Keratinocyte (primary cell): Measurements from ENCODE around the gene ECT2L. TPM values are rescaled to one million over a fixed set of nuclear protein-coding genes. Genes with fewer than 3 reads are reported as not detected.

Source experiments
- DNase-seq: peaks from one replicate; pipeline ENCODE4 v3.0.0-alpha.2; 2011; ENCODE audit warnings: low read depth, missing footprints, low spot score
- FAIRE-seq: peaks from 2 replicates; lab custom pipeline; 2011; peaks lifted over from hg19 to GRCh38; lab: Jason Lieb, UNC
- H2AFZ ChIP-seq: 2 replicates; pipeline ENCODE4 v1.6.0; 2012; ENCODE audit warnings: low read length, control low read depth, inconsistent platforms; ENCODE audit not compliant: control insufficient read depth
- H3K27ac ChIP-seq: 2 replicates; pipeline ENCODE4 v1.5.1; 2011; ENCODE audit warnings: low read length; ENCODE audit not compliant: control insufficient read depth, insufficient read depth
- H3K27me3 ChIP-seq: 3 replicates; pipeline ENCODE4 v1.6.0; 2011; ENCODE audit warnings: low read length; ENCODE audit not compliant: control insufficient read depth, insufficient read depth; ENCODE audit errors: extremely low read depth
- H3K36me3 ChIP-seq, 2 experiments: 2 replicates in 1 of 2; 3 replicates in 1 of 2; pipeline ENCODE4 v1.5.1; 2011; ENCODE audit warnings: low read length in 2 of 2, mild to moderate bottlenecking in 1 of 2; ENCODE audit not compliant: control insufficient read depth in 2 of 2, insufficient read depth in 2 of 2; ENCODE audit errors: extremely low read depth in 1 of 2
- H3K4me1 ChIP-seq: 3 replicates; pipeline ENCODE4 v1.5.1; 2011; ENCODE audit warnings: low read length; ENCODE audit not compliant: control insufficient read depth, insufficient read depth; ENCODE audit errors: extremely low read depth
- H3K4me2 ChIP-seq: 3 replicates; pipeline ENCODE4 v1.6.0; 2011; ENCODE audit warnings: low read depth, low read length; ENCODE audit not compliant: control insufficient read depth, insufficient read depth; ENCODE audit errors: extremely low read depth
- H3K4me3 ChIP-seq, 3 experiments: fragments of 200-600 bp in 1 of 3; sonication (generic) in 1 of 3; 2 replicates in 2 of 3; 3 replicates in 1 of 3; pipeline ENCODE4 v1.5.1; 2011 to 2016; ENCODE audit warnings: low read length in 3 of 3, mild to moderate bottlenecking in 3 of 3, control low read depth in 2 of 3, inconsistent platforms in 1 of 3, low read depth in 1 of 3, mixed read lengths in 1 of 3, mixed run types in 1 of 3, moderate library complexity in 1 of 3; ENCODE audit not compliant: control insufficient read depth in 2 of 3, insufficient read depth in 2 of 3; ENCODE audit errors: extremely low read depth in 1 of 3
- H3K79me2 ChIP-seq: 2 replicates; pipeline ENCODE4 v1.6.0; 2012; ENCODE audit warnings: low read length; ENCODE audit not compliant: control insufficient read depth, insufficient read depth
- H3K9ac ChIP-seq: 3 replicates; pipeline ENCODE4 v1.6.0; 2011; ENCODE audit warnings: low read length; ENCODE audit not compliant: control insufficient read depth, insufficient read depth; ENCODE audit errors: extremely low read depth
- H3K9me1 ChIP-seq: 3 replicates; pipeline ENCODE4 v1.6.0; 2011; ENCODE audit warnings: low read length; ENCODE audit not compliant: control insufficient read depth, insufficient read depth; ENCODE audit errors: extremely low read depth
- H3K9me3 ChIP-seq: 2 replicates; pipeline ENCODE4 v1.5.1; 2012; ENCODE audit warnings: low read depth, low read length; ENCODE audit not compliant: control insufficient read depth
- H4K20me1 ChIP-seq: 3 replicates; pipeline ENCODE4 v1.6.0; 2011; ENCODE audit warnings: low read length; ENCODE audit not compliant: control insufficient read depth, insufficient read depth; ENCODE audit errors: extremely low read depth
- CTCF ChIP-seq, 3 experiments: IDR thresholded peaks in 1 of 3; conservative IDR thresholded peaks in 1 of 3; optimal IDR thresholded peaks in 1 of 3; 2 replicates in 2 of 3; 3 replicates in 1 of 3; pipeline versions ENCODE3 to v1.5.1; 2011; ENCODE audit warnings: low read length in 3 of 3, mild to moderate bottlenecking in 3 of 3, moderate library complexity in 2 of 3, control low read depth in 1 of 3, inconsistent platforms in 1 of 3; ENCODE audit not compliant: insufficient read depth in 2 of 3; ENCODE audit errors: extremely low read depth in 1 of 3
- EZH2 ChIP-seq: IDR thresholded peaks from one replicate; pipeline ENCODE4 v1.6.1; 2012; ENCODE audit warnings: inconsistent platforms, mild to moderate bottlenecking, low read length, moderate library complexity
- dilution Hi-C: fragments of 300-500 bp; cut with MboI; formaldehyde crosslinking; loops from one replicate; pipeline ENCODE4 v1.7.0; 2020; ENCODE audit warnings: low sequenced_read_pairs; ENCODE audit not compliant: extremely low pct_ligation_motif_present
- polyA plus RNA-seq, 5 experiments: library from polyadenylated mRNA; depleted of rRNA in 3 of 5; stranded (reverse) in 3 of 5; stranded (forward) in 1 of 5; unstranded in 1 of 5; fragments of >200 nt; gene quantifications; 1 replicate in 1 of 5; 2 replicates in 3 of 5; 3 replicates in 1 of 5; pipeline versions ENCODE4 v1.2.1 to v1.2.3, GENCODE V29; 2011 to 2012; ENCODE audit warnings: missing spikeins in 2 of 5, low read depth in 1 of 5, low replicate concordance in 1 of 5

ECT2L gene
- polyA plus RNA-seq, 1 donor (not counting 4 experiments of a cell fraction or from before 2014, with no cell fraction given), result 0.01 TPM

GRCh38 chr6:138848461-138848860 lies 52.6 kb downstream of the ECT2L start:
- no peaks in the 10 kb centered on the region for H3K36me3 ChIP-seq
- peaks cover 4% of the 10 kb centered on the region for H3K4me1 ChIP-seq
- H3K9me1 ChIP-seq, result no peaks in the 10 kb centered on the region
- no peak overlapping the region for H3K27ac ChIP-seq
- H3K79me2 ChIP-seq, result no peaks in the 10 kb centered on the region
- dilution Hi-C loops, result no loop called here
- no peaks in the 10 kb centered on the region for H3K27me3 ChIP-seq
- TF ChIP-seq EZH2, result no peak
- no peak for TF ChIP-seq CTCF (optimal IDR thresholded peaks at IDR 0.05 in 1 of 3, IDR thresholded peaks at IDR 0.05 in 1 of 3, conservative IDR thresholded peaks at IDR 0.05 in 1 of 3; ENCODE audit: extremely low read depth in 1 of 3, insufficient read depth in 2 of 3, low read length in 3 of 3)
- no peaks in the 10 kb centered on the region for H3K9me3 ChIP-seq
- FAIRE-seq (no peak), DNase-seq (no peak)
- no peak overlapping the region for H3K4me2 ChIP-seq
- H3K4me3 ChIP-seq, result no peak overlapping the region
- no peak overlapping the region for H2AFZ ChIP-seq
- no peaks in the 10 kb centered on the region for H4K20me1 ChIP-seq
- no peak overlapping the region for H3K9ac ChIP-seq

GRCh38 chr6:138849791-138850190 lies 53.9 kb downstream of the ECT2L start:
- Histone ChIP-seq H3K4me3 (no peak overlapping the region), H2AFZ (no peak overlapping the region), H3K9me3 (no peaks in the 10 kb centered on the region), H3K9ac (no peak overlapping the region), H3K27ac (no peak overlapping the region), H3K4me2 (no peak overlapping the region), H4K20me1 (no peaks in the 10 kb centered on the region), H3K79me2 (no peaks in the 10 kb centered on the region), H3K9me1 (no peaks in the 10 kb centered on the region), H3K36me3 (no peaks in the 10 kb centered on the region), H3K27me3 (no peaks in the 10 kb centered on the region), H3K4me1 (peaks cover 4% of the 10 kb centered on the region)
- FAIRE-seq (no peak), DNase-seq (no peak)
- dilution Hi-C loops, result no loop called here
- no peak for TF ChIP-seq CTCF (optimal IDR thresholded peaks at IDR 0.05 in 1 of 3, IDR thresholded peaks at IDR 0.05 in 1 of 3, conservative IDR thresholded peaks at IDR 0.05 in 1 of 3; ENCODE audit: extremely low read depth in 1 of 3, insufficient read depth in 2 of 3, low read length in 3 of 3)
- no peak for TF ChIP-seq EZH2
